Measurements from ENCODE around the gene RUSF1.

RUSF1 gene

DNA sequence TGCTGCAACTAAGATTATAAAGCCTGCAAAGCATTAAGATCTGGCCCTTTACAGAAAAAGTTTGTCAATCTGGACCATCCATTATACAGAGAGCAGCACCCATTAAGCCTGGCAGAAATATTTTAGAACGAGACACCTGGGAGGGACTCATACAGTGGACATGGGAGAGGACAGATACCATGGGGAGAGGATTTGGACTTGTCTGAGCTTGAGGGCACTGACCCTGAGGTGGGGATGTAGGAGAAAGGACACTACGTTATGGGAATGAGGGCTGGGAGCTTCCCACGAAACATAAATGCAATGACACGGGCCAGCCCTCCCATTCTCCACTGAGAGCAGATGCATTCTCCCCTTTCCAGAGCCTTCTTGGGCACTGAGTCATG, 6.2 kb downstream of the RUSF1 start:
- Histone ChIP-seq H3K27me3 (ENCODE audit: insufficient read depth, low read length, poor library complexity) (no peaks in the 10 kb centered on the region), H3K27ac (ENCODE audit: low read length) (no peak overlapping the region)

GRCh38 chr16:31501226-31501965, 6.8 kb downstream of the RUSF1 start:
- Histone ChIP-seq H2AFZ (ENCODE audit: low read depth, low read length) (no peak overlapping the region), H3K4me2 (ENCODE audit: insufficient read depth, low read length) (no peak overlapping the region), H3K9me3 (ENCODE audit: insufficient read depth, low read length, severe bottlenecking) (no peaks in the 10 kb centered on the region), H3K4me1 (ENCODE audit: insufficient read depth, low read length) (peaks cover 8% of the 10 kb centered on the region), H3K27me3 (ENCODE audit: insufficient read depth, low read length, poor library complexity) (no peaks in the 10 kb centered on the region), H3K27ac (ENCODE audit: low read length) (no peak overlapping the region), H4K20me1 (ENCODE audit: insufficient read depth, low read length) (no peaks in the 10 kb centered on the region), H3K79me2 (ENCODE audit: insufficient read depth, low read length) (peaks cover 5% of the 10 kb centered on the region; the same call in 1 of the 2 replicates), H3K9ac (ENCODE audit: low read depth, low read length) (no peak overlapping the region), H3K4me3 (ENCODE audit: low read depth in 1 of 2, low read length in 2 of 2) (no peak overlapping the region), H3K36me3 (ENCODE audit: insufficient read depth, low read length) (peaks cover 55% of the 10 kb centered on the region)
- no peak for ATAC-seq (ENCODE audit: insufficient read depth, low read depth)
- no peak for DNase-seq
- no peak for TF ChIP-seq CTCF (IDR thresholded peaks at IDR 0.05; ENCODE audit: borderline replicate concordance, extremely low read depth, low read length, poor library complexity, severe bottlenecking)
- no peak for TF ChIP-seq EZH2 (IDR thresholded peaks at IDR 0.05; ENCODE audit: borderline replicate concordance, low read depth, low read length, severe bottlenecking)

More for the DNA sequence above, 6.2 kb downstream of the RUSF1 start:
- Histone ChIP-seq H3K79me2 (ENCODE audit: insufficient read depth, low read length) (peaks cover 9% of the 10 kb centered on the region), H3K9me3 (ENCODE audit: insufficient read depth, low read length, severe bottlenecking) (no peaks in the 10 kb centered on the region), H3K36me3 (ENCODE audit: insufficient read depth, low read length) (peaks cover 55% of the 10 kb centered on the region), H3K4me3 (ENCODE audit: low read depth in 1 of 2, low read length in 2 of 2) (no peak overlapping the region), H2AFZ (ENCODE audit: low read depth, low read length) (no peak overlapping the region), H4K20me1 (ENCODE audit: insufficient read depth, low read length) (no peaks in the 10 kb centered on the region), H3K4me2 (ENCODE audit: insufficient read depth, low read length) (no peak overlapping the region), H3K4me1 (ENCODE audit: insufficient read depth, low read length) (peaks cover 13% of the 10 kb centered on the region), H3K9ac (ENCODE audit: low read depth, low read length) (no peak overlapping the region)
- no peak for TF ChIP-seq EZH2 (IDR thresholded peaks at IDR 0.05; ENCODE audit: borderline replicate concordance, low read depth, low read length, severe bottlenecking)
- TF ChIP-seq CTCF (IDR thresholded peaks at IDR 0.05; ENCODE audit: borderline replicate concordance, extremely low read depth, low read length, poor library complexity, severe bottlenecking) = no peak
- ATAC-seq (ENCODE audit: insufficient read depth, low read depth) = no peak
- DNase-seq = no peak

GRCh38 chr16:31499928-31500327, 8.3 kb downstream of the RUSF1 start:
- DNase-seq (no peak), ATAC-seq (ENCODE audit: insufficient read depth, low read depth) (no peak)
- no peaks in the 10 kb centered on the region for H3K9me3 ChIP-seq (ENCODE audit: insufficient read depth, low read length, severe bottlenecking)
- no peaks in the 10 kb centered on the region for H3K4me1 ChIP-seq (ENCODE audit: insufficient read depth, low read length)
- H2AFZ ChIP-seq (ENCODE audit: low read depth, low read length) = no peak overlapping the region
- TF ChIP-seq EZH2 (IDR thresholded peaks at IDR 0.05; ENCODE audit: borderline replicate concordance, low read depth, low read length, severe bottlenecking) = no peak
- no peak for TF ChIP-seq CTCF (IDR thresholded peaks at IDR 0.05; ENCODE audit: borderline replicate concordance, extremely low read depth, low read length, poor library complexity, severe bottlenecking)
- H3K27ac ChIP-seq (ENCODE audit: low read length) = no peak overlapping the region
- H3K4me2 ChIP-seq (ENCODE audit: insufficient read depth, low read length) = no peak overlapping the region
- H3K36me3 ChIP-seq (ENCODE audit: insufficient read depth, low read length) = peaks cover 52% of the 10 kb centered on the region
- no peak overlapping the region for H3K9ac ChIP-seq (ENCODE audit: low read depth, low read length)
- no peaks in the 10 kb centered on the region for H3K79me2 ChIP-seq (ENCODE audit: insufficient read depth, low read length)
- no peaks in the 10 kb centered on the region for H3K27me3 ChIP-seq (ENCODE audit: insufficient read depth, low read length, poor library complexity)
- H4K20me1 ChIP-seq (ENCODE audit: insufficient read depth, low read length) = no peaks in the 10 kb centered on the region
- no peak overlapping the region for H3K4me3 ChIP-seq (ENCODE audit: low read depth in 1 of 2, low read length in 2 of 2)

Data from DND-41 (cell line).